Effector memory CD8-positive, alpha-beta T cell (primary cell): ENCODE results near the gene CNDP1.
"Not testable (repeated sequence)": the region's sequence is repeated elsewhere in the genome, so short reads cannot be mapped to it uniquely, and the experiment has no call there.

Source experiments
- ATAC-seq: fragments of 150-1000 bp; cut with Tn5 transposase; replicated peaks from 2 replicates; pipeline ENCODE4 v1.10.0; 2021; ENCODE audit warnings: mild to moderate bottlenecking, moderate library complexity
- DNase-seq, 3 experiments: peaks; one replicate each; pipeline ENCODE4 v3.0.0; 2021
- H3K27ac Mint-ChIP-seq, 2 donors: one replicate each; pipeline ENCODE4 v1.8.0; 2022; ENCODE audit warnings: mild to moderate bottlenecking in 2 of 2, mixed read lengths in 2 of 2, moderate library complexity in 2 of 2
- H3K27me3 Mint-ChIP-seq, 2 donors: one replicate each; pipeline ENCODE4 v1.8.0; 2022; ENCODE audit warnings: mixed read lengths in 2 of 2
- H3K36me3 Mint-ChIP-seq: one replicate; pipeline ENCODE4 v1.8.0; 2022; ENCODE audit warnings: mild to moderate bottlenecking, moderate library complexity, mixed read lengths; ENCODE audit not compliant: insufficient read depth
- H3K4me1 Mint-ChIP-seq, 2 donors: one replicate each; pipeline ENCODE4 v1.8.0; 2022; ENCODE audit warnings: low read depth in 2 of 2, mixed read lengths in 2 of 2
- H3K4me3 Mint-ChIP-seq, 2 donors: one replicate each; pipeline ENCODE4 v1.8.0; 2022; ENCODE audit warnings: mild to moderate bottlenecking in 2 of 2, mixed read lengths in 2 of 2, moderate library complexity in 2 of 2
- H3K9me3 Mint-ChIP-seq, 2 donors: one replicate each; pipeline ENCODE4 v1.8.0; 2022; ENCODE audit warnings: mixed read lengths in 2 of 2

The CNDP1 gene

DNA sequence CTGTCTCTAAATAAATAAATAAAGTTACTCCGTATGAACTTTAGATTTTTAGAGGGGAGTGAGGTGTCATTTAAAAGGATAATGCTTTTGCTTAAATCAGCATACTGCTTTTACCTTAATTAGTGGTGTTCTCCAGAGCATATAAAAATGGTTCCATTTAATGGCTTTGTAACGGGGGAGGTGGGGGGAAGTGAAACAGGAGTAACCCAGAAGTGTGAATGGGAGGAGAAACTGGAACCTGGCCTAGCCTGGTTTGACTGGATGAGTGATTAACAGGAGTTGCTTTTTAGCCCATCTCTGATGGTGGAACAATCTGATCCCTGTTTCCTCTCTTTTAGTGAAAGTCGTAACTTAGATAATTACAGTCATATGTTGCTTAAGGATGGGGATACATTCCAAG is 36.5 kb upstream of the CNDP1 start:
- ATAC-seq, result no peak
- no peaks in the 10 kb centered on the region for H3K9me3 Mint-ChIP-seq
- no peaks in the 10 kb centered on the region for H3K27me3 Mint-ChIP-seq
- H3K27ac Mint-ChIP-seq, result peak overlapping the region; percentile 35 to 91
- DNase-seq, result no peak
- H3K4me1 Mint-ChIP-seq, result peaks cover 27 to 40% of the 10 kb centered on the region in 2 donors
- H3K36me3 Mint-ChIP-seq, result peaks cover 43% of the 10 kb centered on the region
- H3K4me3 Mint-ChIP-seq, result peak overlapping the region; percentile 84 to 97

GRCh38 chr18:74498712-74499627 is 35.3 kb upstream of the CNDP1 start:
- Mint-ChIP-seq H3K4me3 (peak overlapping the region; percentile 85 to 89), H3K9me3 (no peaks in the 10 kb centered on the region), H3K36me3 (peaks cover 49% of the 10 kb centered on the region), H3K4me1 (peaks cover 29 to 40% of the 10 kb centered on the region in 2 donors), H3K27ac (peak overlapping the region; percentile 95 to 98), H3K27me3 (no peaks in the 10 kb centered on the region)
- ATAC-seq, result peak; percentile 46
- DNase-seq, result peak; percentile 65 to 71 (median 69)

GRCh38 chr18:74499633-74500032 is 34.7 kb upstream of the CNDP1 start:
- ATAC-seq (peak; percentile 21), DNase-seq (peak; percentile 16 to 49 (median 19))
- Mint-ChIP-seq H3K27me3 (no peaks in the 10 kb centered on the region), H3K27ac (peak overlapping the region; percentile 95 to 98), H3K4me1 (peaks cover 29 to 40% of the 10 kb centered on the region in 2 donors), H3K9me3 (no peaks in the 10 kb centered on the region), H3K36me3 (peaks cover 54% of the 10 kb centered on the region), H3K4me3 (peak overlapping the region; percentile 85 to 89)

GRCh38 chr18:74500372-74500771 is 33.9 kb upstream of the CNDP1 start:
- H3K27ac Mint-ChIP-seq, result peak overlapping the region; percentile 95 to 98
- DNase-seq, result no peak
- H3K27me3 Mint-ChIP-seq, result no peaks in the 10 kb centered on the region
- H3K36me3 Mint-ChIP-seq, result peaks cover 61% of the 10 kb centered on the region
- ATAC-seq, result no peak
- no peaks in the 10 kb centered on the region for H3K9me3 Mint-ChIP-seq
- H3K4me3 Mint-ChIP-seq, result peak overlapping the region; percentile 21 to 89
- peaks cover 29 to 39% of the 10 kb centered on the region in 2 donors for H3K4me1 Mint-ChIP-seq

DNA sequence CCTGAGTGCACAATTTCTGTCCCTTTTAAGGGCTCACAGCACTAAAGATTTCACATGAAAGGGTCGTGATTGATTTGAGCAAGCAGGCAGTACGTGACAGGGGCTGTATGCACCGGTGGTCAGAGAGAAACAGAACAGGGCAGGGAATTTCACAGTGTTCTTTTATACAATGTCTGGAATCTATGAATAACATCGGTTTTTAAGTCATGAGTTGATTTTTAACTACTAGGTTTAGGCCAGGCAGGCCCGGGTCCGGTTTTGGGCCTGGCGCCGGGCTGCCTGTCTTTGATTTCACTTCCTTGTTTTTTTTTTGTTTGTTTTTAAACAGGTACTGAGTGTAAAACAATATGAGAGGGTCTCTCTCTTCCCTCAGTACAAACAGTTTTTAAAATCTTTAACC is 33.5 kb upstream of the CNDP1 start:
- H3K27me3 Mint-ChIP-seq, H3K9me3 Mint-ChIP-seq, DNase-seq, ATAC-seq: not testable (repeated sequence)
- Mint-ChIP-seq H3K36me3 (peaks cover 59% of the 10 kb centered on the region), H3K4me3 (peak overlapping the region; percentile 21 to 89), H3K27ac (peak overlapping the region; percentile 95 to 98), H3K4me1 (peaks cover 29 to 35% of the 10 kb centered on the region in 2 donors)

- no peaks in the 10 kb centered on the region for H3K9me3 Mint-ChIP-seq
- no peak for ATAC-seq
- no peak for DNase-seq
- H3K4me1 Mint-ChIP-seq, result peaks cover 26 to 33% of the 10 kb centered on the region in 2 donors
- peak overlapping the region in 1 of 2 donors; percentile 98 for H3K27ac Mint-ChIP-seq
- no peaks in the 10 kb centered on the region for H3K27me3 Mint-ChIP-seq
- H3K36me3 Mint-ChIP-seq, result peaks cover 57% of the 10 kb centered on the region
- no peak overlapping the region for H3K4me3 Mint-ChIP-seq
Observed at GRCh38 chr18:74501386-74501785, 32.9 kb upstream of the CNDP1 start.

- no peak overlapping the region for H3K27ac Mint-ChIP-seq
- H3K27me3 Mint-ChIP-seq, result no peaks in the 10 kb centered on the region
- no peak overlapping the region for H3K4me3 Mint-ChIP-seq
- no peak for ATAC-seq
- H3K9me3 Mint-ChIP-seq, result no peaks in the 10 kb centered on the region
- H3K36me3 Mint-ChIP-seq, result peaks cover 74% of the 10 kb centered on the region
- H3K4me1 Mint-ChIP-seq, result peaks cover 22 to 35% of the 10 kb centered on the region in 2 donors
- DNase-seq, result no peak
Observed at GRCh38 chr18:74503137-74503536, 31.2 kb upstream of the CNDP1 start.

GRCh38 chr18:74505776-74506175 is 28.5 kb upstream of the CNDP1 start:
- peak overlapping the region in 1 of 2 donors; percentile 39 for H3K27ac Mint-ChIP-seq
- H3K36me3 Mint-ChIP-seq, result peaks cover 83% of the 10 kb centered on the region
- DNase-seq (no peak), ATAC-seq (no peak)
- no peaks in the 10 kb centered on the region for H3K27me3 Mint-ChIP-seq
- no peak overlapping the region for H3K4me3 Mint-ChIP-seq
- peaks cover 11 to 16% of the 10 kb centered on the region in 2 donors for H3K4me1 Mint-ChIP-seq
- no peaks in the 10 kb centered on the region for H3K9me3 Mint-ChIP-seq

GRCh38 chr18:74506448-74507084 is 27.7 kb upstream of the CNDP1 start:
- H3K27me3 Mint-ChIP-seq, result no peaks in the 10 kb centered on the region
- H3K27ac Mint-ChIP-seq, result peak overlapping the region; percentile 39 to 65
- H3K9me3 Mint-ChIP-seq, result no peaks in the 10 kb centered on the region
- no peak for DNase-seq
- peaks cover 82% of the 10 kb centered on the region for H3K36me3 Mint-ChIP-seq
- H3K4me3 Mint-ChIP-seq, result no peak overlapping the region
- no peak for ATAC-seq
- H3K4me1 Mint-ChIP-seq, result peaks cover 9 to 16% of the 10 kb centered on the region in 2 donors

DNA sequence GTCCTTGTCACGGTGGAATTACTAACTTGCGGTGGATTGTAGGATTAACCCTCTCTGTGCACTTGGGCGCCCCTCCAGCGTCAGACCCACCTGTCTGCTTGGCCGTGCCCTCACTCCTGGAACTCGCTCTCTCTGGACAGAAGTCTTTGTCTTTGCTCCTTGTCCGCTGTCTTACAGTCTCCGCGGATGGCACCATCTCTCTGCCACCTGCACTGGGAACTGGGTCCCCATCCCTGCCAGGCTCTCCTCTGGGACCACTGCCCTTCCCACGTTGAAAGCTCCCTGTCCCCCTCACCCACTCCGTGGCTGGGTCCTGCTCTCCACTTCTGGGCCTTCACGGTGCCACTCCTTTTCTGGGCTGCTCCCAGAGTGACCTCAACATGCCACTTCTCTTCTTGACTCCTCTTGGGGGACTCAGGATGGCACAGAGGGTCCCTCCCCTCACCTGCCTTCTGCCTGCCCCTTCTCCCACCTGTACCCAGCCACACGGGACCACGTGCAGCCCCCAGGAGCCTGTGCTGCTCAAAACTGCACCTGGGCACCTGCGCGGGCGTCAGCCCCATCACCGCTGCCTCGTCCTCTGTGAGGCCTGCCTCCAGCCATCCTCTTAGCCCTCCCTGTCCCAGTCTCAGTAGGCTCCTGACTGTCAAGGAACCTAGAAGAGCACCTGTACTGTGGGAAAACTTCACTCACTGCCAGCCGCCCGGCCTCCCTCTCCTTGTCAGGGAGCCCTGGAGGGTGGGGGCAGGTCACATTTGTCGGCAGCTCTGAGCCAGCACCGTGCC is 27.0 kb upstream of the CNDP1 start:
- Mint-ChIP-seq H3K36me3 (peaks cover 79% of the 10 kb centered on the region), H3K27ac (peak overlapping the region; percentile 81), H3K27me3 (no peaks in the 10 kb centered on the region), H3K9me3 (no peaks in the 10 kb centered on the region), H3K4me3 (no peak overlapping the region), H3K4me1 (peaks cover 9 to 16% of the 10 kb centered on the region in 2 donors)
- DNase-seq (no peak), ATAC-seq (no peak)

DNA sequence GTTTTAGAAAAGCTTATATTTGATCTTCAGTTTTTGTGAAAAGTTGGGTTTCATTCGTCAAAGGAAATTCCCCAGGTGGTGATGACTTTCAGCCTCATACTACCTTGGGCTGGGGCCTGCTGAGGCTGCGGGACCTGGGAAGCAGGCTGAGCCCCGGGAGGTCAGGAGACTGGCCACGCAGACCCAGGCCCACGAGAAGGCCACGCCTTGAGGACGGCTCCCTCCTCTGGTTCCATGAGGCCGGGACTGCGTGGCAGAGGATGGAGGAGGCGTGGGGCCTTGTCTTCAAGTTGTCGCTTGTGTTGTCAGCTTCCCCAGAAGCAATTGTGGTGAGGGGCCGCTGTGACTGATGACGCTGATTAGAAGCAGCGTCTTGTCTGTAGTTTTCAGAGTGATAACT is 26.4 kb upstream of the CNDP1 start:
- Mint-ChIP-seq H3K4me1 (peaks cover 11 to 16% of the 10 kb centered on the region in 2 donors), H3K4me3 (no peak overlapping the region), H3K27me3 (no peaks in the 10 kb centered on the region), H3K27ac (peak overlapping the region; percentile 81), H3K9me3 (no peaks in the 10 kb centered on the region), H3K36me3 (peaks cover 74% of the 10 kb centered on the region)
- ATAC-seq, result no peak
- DNase-seq, result no peak

DNA sequence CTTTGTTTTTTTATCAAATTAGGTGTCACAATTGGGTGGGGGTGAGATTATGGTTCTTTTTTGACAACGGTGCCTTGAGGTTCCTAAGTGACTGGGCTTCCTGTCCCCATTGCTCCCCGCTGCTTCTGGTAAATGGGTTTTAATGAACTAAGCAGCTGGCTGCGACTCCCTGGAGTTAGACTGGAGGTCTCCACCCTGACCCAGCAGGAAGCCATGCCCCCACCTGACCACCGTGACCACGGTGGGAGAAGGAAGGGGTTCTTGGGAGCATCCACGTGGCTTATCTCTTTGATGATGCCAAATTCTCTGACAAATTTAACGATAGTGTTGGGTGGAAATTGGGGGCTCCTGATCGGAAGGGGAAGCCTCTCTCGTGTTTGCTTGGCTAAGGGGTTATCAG is 25.9 kb upstream of the CNDP1 start:
- H3K4me1 Mint-ChIP-seq, result peaks cover 13 to 16% of the 10 kb centered on the region in 2 donors
- H3K9me3 Mint-ChIP-seq, result no peaks in the 10 kb centered on the region
- peak overlapping the region; percentile 81 for H3K27ac Mint-ChIP-seq
- H3K36me3 Mint-ChIP-seq, result peaks cover 73% of the 10 kb centered on the region
- ATAC-seq (no peak), DNase-seq (no peak)
- no peak overlapping the region for H3K4me3 Mint-ChIP-seq
- H3K27me3 Mint-ChIP-seq, result no peaks in the 10 kb centered on the region

DNA sequence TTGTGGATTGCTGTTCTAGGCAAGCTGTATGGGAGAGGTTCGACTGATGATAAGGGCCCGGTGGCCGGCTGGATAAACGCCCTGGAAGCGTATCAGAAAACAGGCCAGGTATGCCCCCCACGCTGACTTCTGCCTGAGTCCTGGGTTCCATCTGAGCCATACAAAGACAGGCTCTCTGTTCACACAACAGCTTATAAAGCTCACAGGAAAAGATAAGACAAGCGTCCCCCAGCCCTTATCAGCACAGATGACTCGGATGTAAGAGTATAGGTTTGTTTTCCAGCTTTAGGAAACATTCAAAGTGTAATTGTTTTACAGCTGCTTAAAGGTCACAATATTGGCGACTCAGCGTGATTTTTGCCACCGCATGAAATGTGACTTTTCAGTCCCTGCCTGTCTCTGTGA is 25.5 kb upstream of the CNDP1 start:
- ATAC-seq (no peak), DNase-seq (no peak)
- H3K9me3 Mint-ChIP-seq, result no peaks in the 10 kb centered on the region
- H3K4me1 Mint-ChIP-seq, result peaks cover 16 to 18% of the 10 kb centered on the region in 2 donors
- H3K27me3 Mint-ChIP-seq, result no peaks in the 10 kb centered on the region
- H3K27ac Mint-ChIP-seq, result peak overlapping the region; percentile 81
- peaks cover 77% of the 10 kb centered on the region for H3K36me3 Mint-ChIP-seq
- no peak overlapping the region for H3K4me3 Mint-ChIP-seq
